Endometrial microvascular endothelial cells (primary cell): ENCODE measurements around the gene MCCD1. TPM values are rescaled to one million over a fixed set of nuclear protein-coding genes. Genes with fewer than 3 reads are reported as not detected.
"Not testable (repeated sequence)": the region's sequence is repeated elsewhere in the genome, so short reads cannot be mapped to it uniquely, and the experiment has no call there.

Experiments
- in situ Hi-C: cut with HindIII; loops from 2 replicates; pipeline ENCODE4 v1.10.0; 2017; ENCODE audit warnings: low sequenced_read_pairs, low pct_unique_long_range_greater_than_20kb; ENCODE audit errors: inconsistent ontology term
- total RNA-seq: library from RNA; depleted of rRNA; stranded (reverse); fragments of >200 nt; gene quantifications from one replicate; pipeline ENCODE4 v1.2.3, GENCODE V29; 2015; ENCODE audit errors: inconsistent ontology term

The MCCD1 gene
- total RNA-seq, 1 donor from 2014 or later, result not detected

- in situ Hi-C loops, result no loop called here
These were observed 10.1 kb downstream of the MCCD1 start for GRCh38 chr6:31538805-31539400.

- in situ Hi-C loops, result no loop called here
These were observed 11.9 kb downstream of the MCCD1 start for GRCh38 chr6:31540640-31541039.

GRCh38 chr6:31541059-31541657 is 12.4 kb downstream of the MCCD1 start:
- in situ Hi-C loops, result no loop called here

GRCh38 chr6:31541658-31542521 is 13.1 kb downstream of the MCCD1 start, which contains the start of gene DDX39B:
Gene DDX39B, minus strand, starts transcription at chr6:31542003. Its CDS starts 1,471 bp downstream, at chr6:31540532.
- in situ Hi-C loops, result no loop called here

- in situ Hi-C loops, result no loop called here
These were observed 14.9 kb downstream of the MCCD1 start for GRCh38 chr6:31543639-31544038.

- in situ Hi-C loops, result no loop called here
These were observed 15.9 kb downstream of the MCCD1 start for GRCh38 chr6:31544676-31545075.

GRCh38 chr6:31545291-31545690 is 16.5 kb downstream of the MCCD1 start:
- in situ Hi-C loops, result no loop called here

- in situ Hi-C loops, result no loop called here
These were observed 17.7 kb downstream of the MCCD1 start, which contains the start of gene ATP6V1G2 for GRCh38 chr6:31546339-31546957. Gene ATP6V1G2, minus strand, starts transcription at chr6:31546608. Its CDS starts 49 bp downstream, at chr6:31546559.

GRCh38 chr6:31546958-31547726 is 18.4 kb downstream of the MCCD1 start, which contains the start of gene NFKBIL1:
Gene NFKBIL1, plus strand, starts transcription at chr6:31547608. Its CDS starts 87 bp downstream, at chr6:31547695.
- in situ Hi-C loops, result no loop called here

GRCh38 chr6:31547727-31548543 is 19.2 kb downstream of the MCCD1 start:
- in situ Hi-C loops, result no loop called here

GRCh38 chr6:31548544-31548873 is 19.7 kb downstream of the MCCD1 start:
- in situ Hi-C loops, result no loop called here

- in situ Hi-C loops, result not testable (repeated sequence)
These were observed 22.6 kb downstream of the MCCD1 start for GRCh38 chr6:31551371-31551770.

GRCh38 chr6:31556307-31556706 is 27.5 kb downstream of the MCCD1 start:
- in situ Hi-C loops, result no loop called here

GRCh38 chr6:31557443-31558317 is 28.9 kb downstream of the MCCD1 start:
- in situ Hi-C loops, result no loop called here

- in situ Hi-C loops, result no loop called here
These were observed 29.5 kb downstream of the MCCD1 start for GRCh38 chr6:31558318-31558625.

- in situ Hi-C loops, result no loop called here
These were observed 30.1 kb downstream of the MCCD1 start for GRCh38 chr6:31558631-31559500.
